Adipocyte (in vitro differentiated cells): ENCODE measurements around the gene BPIFB3.

Source experiments
- DNase-seq: peaks from one replicate; pipeline ENCODE4 v3.0.0-alpha.2; 2015; ENCODE audit warnings: low read depth
- H3K27me3 ChIP-seq: replicated peaks from 2 replicates; pipeline ENCODE4 v1.7.0; 2013; ENCODE audit warnings: mild to moderate bottlenecking, low read length, moderate library complexity; ENCODE audit not compliant: control insufficient read depth, insufficient read depth
- H3K36me3 ChIP-seq: 2 replicates; pipeline ENCODE4 v1.7.0; 2013; ENCODE audit warnings: low read length, mild to moderate bottlenecking, moderate library complexity; ENCODE audit not compliant: control insufficient read depth, insufficient read depth, severe bottlenecking
- H3K4me1 ChIP-seq: 2 replicates; pipeline ENCODE4 v1.7.0; 2013; ENCODE audit warnings: mild to moderate bottlenecking, low read length, moderate library complexity; ENCODE audit not compliant: control insufficient read depth, insufficient read depth
- H3K4me3 ChIP-seq: 2 replicates; pipeline ENCODE4 v1.7.0; 2013; ENCODE audit warnings: mild to moderate bottlenecking, low read length, moderate library complexity
- H3K9ac ChIP-seq: 2 replicates; pipeline ENCODE4 v1.7.0; 2013; ENCODE audit warnings: mild to moderate bottlenecking, low read length, moderate library complexity
- H3K9me3 ChIP-seq: 2 replicates; pipeline ENCODE4 v1.7.0; 2013; ENCODE audit warnings: mild to moderate bottlenecking, low read length, moderate library complexity; ENCODE audit not compliant: control insufficient read depth

BPIFB3 gene

GRCh38 chr20:33053291-33054106, at the start of gene BPIFB3:
Gene BPIFB3, plus strand, starts transcription at chr20:33053903. Its CDS starts 1,533 bp downstream, at chr20:33055436.
- no peak within 1 kb of the TSS for H3K4me3 ChIP-seq
- H3K9ac ChIP-seq: no peak within 1 kb of the TSS
- peaks cover 6% of the 10 kb centered on the region for H3K9me3 ChIP-seq
- H3K4me1 ChIP-seq: no peaks in the 10 kb centered on the region
- H3K36me3 ChIP-seq: no peaks in the 10 kb centered on the region
- no peak for DNase-seq
- H3K27me3 ChIP-seq: peaks cover 36% of the 10 kb centered on the region

- no peak for DNase-seq
- no peak within 1 kb of the TSS for H3K4me3 ChIP-seq
- no peaks in the 10 kb centered on the region for H3K4me1 ChIP-seq
- H3K36me3 ChIP-seq: no peaks in the 10 kb centered on the region
- H3K9me3 ChIP-seq: peaks cover 6% of the 10 kb centered on the region
- no peak within 1 kb of the TSS for H3K9ac ChIP-seq
- H3K27me3 ChIP-seq: peaks cover 31% of the 10 kb centered on the region
These were observed 49.5 kb upstream of the BPIFB3 start, which contains the start of gene SUN5 for GRCh38 chr20:33004141-33004751. Gene SUN5, minus strand, starts transcription at chr20:33004433. Its CDS starts 93 bp downstream, at chr20:33004340.

GRCh38 chr20:33005132-33005566, 48.6 kb upstream of the BPIFB3 start:
- no peaks in the 10 kb centered on the region for H3K36me3 ChIP-seq
- peaks cover 6% of the 10 kb centered on the region for H3K9me3 ChIP-seq
- H3K27me3 ChIP-seq: peaks cover 36% of the 10 kb centered on the region
- H3K4me3 ChIP-seq: no peak overlapping the region
- H3K4me1 ChIP-seq: no peaks in the 10 kb centered on the region
- H3K9ac ChIP-seq: no peak overlapping the region
- DNase-seq: no peak

GRCh38 chr20:33005908-33006775, 47.6 kb upstream of the BPIFB3 start:
- Histone ChIP-seq H3K4me1 (no peaks in the 10 kb centered on the region), H3K9me3 (peaks cover 6% of the 10 kb centered on the region), H3K36me3 (no peaks in the 10 kb centered on the region), H3K4me3 (no peak overlapping the region), H3K9ac (no peak overlapping the region), H3K27me3 (peaks cover 41% of the 10 kb centered on the region)
- DNase-seq: no peak

- Histone ChIP-seq H3K36me3 (no peaks in the 10 kb centered on the region), H3K4me3 (no peak overlapping the region), H3K4me1 (no peaks in the 10 kb centered on the region), H3K27me3 (peaks cover 44% of the 10 kb centered on the region), H3K9me3 (peaks cover 6% of the 10 kb centered on the region), H3K9ac (no peak overlapping the region)
- DNase-seq: no peak
These were observed 46.8 kb upstream of the BPIFB3 start for GRCh38 chr20:33006776-33007375.

GRCh38 chr20:33007376-33008335, 46.0 kb upstream of the BPIFB3 start, which contains the start of gene BPIFB2:
Gene BPIFB2, plus strand, starts transcription at chr20:33007704. Its CDS starts 871 bp downstream, at chr20:33008575.
- H3K4me3 ChIP-seq: no peak within 1 kb of the TSS
- H3K27me3 ChIP-seq: peaks cover 48% of the 10 kb centered on the region
- no peak for DNase-seq
- no peaks in the 10 kb centered on the region for H3K36me3 ChIP-seq
- no peak within 1 kb of the TSS for H3K9ac ChIP-seq
- no peaks in the 10 kb centered on the region for H3K4me1 ChIP-seq
- peaks cover 6% of the 10 kb centered on the region for H3K9me3 ChIP-seq

- Histone ChIP-seq H3K9me3 (peaks cover 6% of the 10 kb centered on the region), H3K9ac (no peak overlapping the region), H3K4me1 (no peaks in the 10 kb centered on the region), H3K36me3 (no peaks in the 10 kb centered on the region), H3K27me3 (peaks cover 55% of the 10 kb centered on the region), H3K4me3 (no peak overlapping the region)
- DNase-seq: no peak
These were observed 45.1 kb upstream of the BPIFB3 start for GRCh38 chr20:33008336-33009213.

GRCh38 chr20:33009214-33010132, 44.2 kb upstream of the BPIFB3 start:
- Histone ChIP-seq H3K4me3 (no peak overlapping the region), H3K27me3 (peaks cover 62% of the 10 kb centered on the region), H3K9ac (no peak overlapping the region), H3K36me3 (no peaks in the 10 kb centered on the region), H3K4me1 (no peaks in the 10 kb centered on the region), H3K9me3 (peaks cover 6% of the 10 kb centered on the region)
- no peak for DNase-seq

GRCh38 chr20:33010133-33010504, 43.6 kb upstream of the BPIFB3 start:
- H3K27me3 ChIP-seq: peaks cover 68% of the 10 kb centered on the region
- H3K9me3 ChIP-seq: peaks cover 4% of the 10 kb centered on the region
- no peak overlapping the region for H3K9ac ChIP-seq
- H3K4me3 ChIP-seq: no peak overlapping the region
- no peak for DNase-seq
- H3K4me1 ChIP-seq: peaks cover 3% of the 10 kb centered on the region
- no peaks in the 10 kb centered on the region for H3K36me3 ChIP-seq
